Fibroblast of villous mesenchyme (primary cell): ENCODE data around the gene PLXNA2. TPM values are rescaled to one million over a fixed set of nuclear protein-coding genes. Genes with fewer than 3 reads are reported as not detected.

Source experiments
- DNase-seq: peaks from one replicate; pipeline ENCODE4 v3.0.0-alpha.2; 2010; ENCODE audit warnings: low read depth
- H3K4me3 ChIP-seq: 2 replicates; pipeline ENCODE4 v1.5.1; 2011; ENCODE audit warnings: low read depth, mild to moderate bottlenecking, low read length
- total RNA-seq: library from RNA; depleted of rRNA; stranded (reverse); fragments of >200 nt; gene quantifications from 2 replicates; pipeline ENCODE4 v1.2.3, GENCODE V29; 2012
- TF ChIP-seq, protein P1 (sequence below): IDR thresholded peaks from 2 replicates; pipeline ENCODE4 v1.5.1; 2012; ENCODE audit warnings: low read depth, mild to moderate bottlenecking, low read length; ENCODE audit not compliant: insufficient read depth

PLXNA2 gene
- total RNA-seq, 1 donor, result 0.86 TPM

DNA sequence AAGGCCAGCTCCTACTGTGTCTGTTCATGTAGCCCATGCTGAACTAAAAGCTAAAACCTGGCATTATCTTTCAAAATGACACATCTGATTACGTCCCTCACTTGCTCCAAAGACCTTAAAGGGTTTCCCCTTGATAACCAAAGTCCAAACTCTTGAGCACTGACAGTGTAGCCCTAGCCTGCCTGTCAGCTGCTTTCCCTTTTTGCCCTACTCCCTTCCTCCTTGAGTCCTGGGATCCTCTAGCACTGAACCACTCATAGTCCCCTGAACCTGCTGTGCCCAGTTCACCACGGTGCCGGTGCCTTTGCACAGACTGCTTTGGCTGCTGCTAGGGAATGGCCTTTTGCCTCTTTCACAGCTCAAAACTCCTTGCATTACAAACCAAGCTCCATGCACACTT is 67.5 kb downstream of the PLXNA2 start:
- no peak overlapping the region for H3K4me3 ChIP-seq
- TF ChIP-seq, protein P1, sequence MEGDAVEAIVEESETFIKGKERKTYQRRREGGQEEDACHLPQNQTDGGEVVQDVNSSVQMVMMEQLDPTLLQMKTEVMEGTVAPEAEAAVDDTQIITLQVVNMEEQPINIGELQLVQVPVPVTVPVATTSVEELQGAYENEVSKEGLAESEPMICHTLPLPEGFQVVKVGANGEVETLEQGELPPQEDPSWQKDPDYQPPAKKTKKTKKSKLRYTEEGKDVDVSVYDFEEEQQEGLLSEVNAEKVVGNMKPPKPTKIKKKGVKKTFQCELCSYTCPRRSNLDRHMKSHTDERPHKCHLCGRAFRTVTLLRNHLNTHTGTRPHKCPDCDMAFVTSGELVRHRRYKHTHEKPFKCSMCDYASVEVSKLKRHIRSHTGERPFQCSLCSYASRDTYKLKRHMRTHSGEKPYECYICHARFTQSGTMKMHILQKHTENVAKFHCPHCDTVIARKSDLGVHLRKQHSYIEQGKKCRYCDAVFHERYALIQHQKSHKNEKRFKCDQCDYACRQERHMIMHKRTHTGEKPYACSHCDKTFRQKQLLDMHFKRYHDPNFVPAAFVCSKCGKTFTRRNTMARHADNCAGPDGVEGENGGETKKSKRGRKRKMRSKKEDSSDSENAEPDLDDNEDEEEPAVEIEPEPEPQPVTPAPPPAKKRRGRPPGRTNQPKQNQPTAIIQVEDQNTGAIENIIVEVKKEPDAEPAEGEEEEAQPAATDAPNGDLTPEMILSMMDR, result no peak

DNA sequence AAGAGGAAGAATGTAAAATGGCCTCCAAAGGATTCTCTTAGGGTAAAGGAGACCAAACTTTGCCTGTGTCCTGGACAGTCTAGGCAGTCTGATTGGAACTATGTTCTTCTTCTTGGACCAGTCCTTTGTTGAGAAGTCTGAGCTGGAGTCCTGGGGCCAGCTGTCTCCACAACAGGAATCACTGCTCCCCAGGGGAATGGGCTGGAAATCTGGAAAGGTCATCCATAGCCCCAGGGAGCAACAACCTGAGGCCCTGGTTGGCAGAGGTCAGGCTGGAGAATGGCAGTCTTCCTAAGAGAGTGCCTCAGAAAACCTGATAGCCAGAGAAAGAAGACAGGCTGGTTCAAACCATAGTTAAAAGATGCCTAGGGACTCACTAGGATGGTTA is 68.7 kb downstream of the PLXNA2 start:
- DNase-seq, result no peak
- TF ChIP-seq, protein P1, result no peak
- no peak overlapping the region for H3K4me3 ChIP-seq

More for the DNA sequence above, 67.5 kb downstream of the PLXNA2 start:
- no peak for DNase-seq

DNA sequence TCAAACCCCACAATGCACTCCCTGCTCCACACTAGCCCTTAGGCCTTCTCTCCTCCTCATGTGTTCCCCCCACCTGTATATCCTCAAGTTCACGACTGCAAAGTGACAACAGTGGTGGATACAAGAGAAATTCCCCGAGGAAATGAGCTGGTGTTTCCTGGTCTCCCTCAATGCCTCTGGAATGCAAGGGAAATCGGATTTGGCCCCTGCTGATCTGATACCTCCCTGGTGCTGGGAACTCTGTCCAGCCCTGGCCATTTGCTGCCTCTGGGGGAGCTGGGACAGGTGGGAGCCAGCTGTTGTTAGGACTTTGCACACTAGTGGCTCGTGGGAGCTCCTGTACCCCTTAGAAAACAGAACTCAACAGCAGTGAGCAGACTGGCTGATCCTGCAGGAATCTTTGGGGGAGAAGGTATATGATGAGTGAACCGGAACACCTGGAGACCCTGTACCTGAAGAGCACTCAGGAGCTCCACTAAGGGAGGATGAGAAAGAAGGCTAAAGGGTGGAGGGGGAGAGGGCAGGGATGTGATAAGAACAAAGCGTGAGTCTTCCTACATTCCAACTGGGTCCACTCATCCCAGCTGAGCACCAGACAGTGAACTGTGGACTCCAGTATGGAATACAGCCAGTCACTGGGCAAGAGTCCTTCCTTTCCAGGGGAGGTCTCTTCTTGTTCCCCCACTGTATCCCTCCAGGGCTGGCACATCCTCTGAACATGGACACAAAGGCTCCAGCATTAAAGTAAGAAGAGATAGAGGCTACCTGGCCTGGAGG is 69.3 kb downstream of the PLXNA2 start:
- DNase-seq, result no peak
- H3K4me3 ChIP-seq, result no peak overlapping the region
- TF ChIP-seq, protein P1, result no peak

DNA sequence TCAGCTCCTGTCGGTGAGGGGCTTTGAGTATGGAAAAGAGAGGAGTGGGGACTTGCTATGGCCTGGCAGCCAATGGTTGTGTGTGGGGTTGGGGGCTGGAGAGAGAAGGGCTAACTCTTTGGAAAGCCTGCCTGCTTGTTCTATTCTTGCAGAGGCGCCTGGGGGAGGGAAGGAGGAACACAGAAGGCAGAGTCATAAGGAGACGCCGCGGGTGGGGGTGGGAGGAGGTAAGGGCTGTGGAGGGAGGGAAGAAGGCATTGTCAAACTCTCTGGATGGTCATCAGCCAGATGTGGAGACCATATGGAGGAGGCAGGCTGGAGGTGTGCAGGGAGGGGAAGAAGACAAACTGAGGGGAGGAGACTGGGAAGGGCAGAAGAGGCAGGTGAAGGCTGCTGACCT is 70.0 kb downstream of the PLXNA2 start:
- no peak for DNase-seq
- TF ChIP-seq, protein P1, result no peak
- no peak overlapping the region for H3K4me3 ChIP-seq

DNA sequence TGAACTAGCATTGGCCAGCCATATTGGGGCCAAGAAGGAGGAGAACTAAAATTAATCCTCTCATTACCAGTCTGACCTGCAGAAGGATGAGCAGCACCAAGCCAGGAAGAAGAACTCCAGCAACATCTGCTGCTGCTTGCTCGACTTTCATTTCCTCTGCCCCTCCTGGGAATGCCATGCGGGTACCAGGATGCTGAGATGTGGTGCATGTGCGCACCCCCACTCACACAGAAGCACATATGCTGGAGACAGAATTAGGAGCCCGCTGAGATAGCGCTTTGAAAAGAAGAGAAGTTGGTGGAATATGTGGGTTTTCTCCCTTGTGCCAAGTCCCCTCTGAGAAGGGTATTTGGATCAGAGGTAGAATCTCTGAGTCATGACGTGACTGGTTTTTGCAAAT is 70.4 kb downstream of the PLXNA2 start:
- no peak for DNase-seq
- TF ChIP-seq, protein P1, result no peak

DNA sequence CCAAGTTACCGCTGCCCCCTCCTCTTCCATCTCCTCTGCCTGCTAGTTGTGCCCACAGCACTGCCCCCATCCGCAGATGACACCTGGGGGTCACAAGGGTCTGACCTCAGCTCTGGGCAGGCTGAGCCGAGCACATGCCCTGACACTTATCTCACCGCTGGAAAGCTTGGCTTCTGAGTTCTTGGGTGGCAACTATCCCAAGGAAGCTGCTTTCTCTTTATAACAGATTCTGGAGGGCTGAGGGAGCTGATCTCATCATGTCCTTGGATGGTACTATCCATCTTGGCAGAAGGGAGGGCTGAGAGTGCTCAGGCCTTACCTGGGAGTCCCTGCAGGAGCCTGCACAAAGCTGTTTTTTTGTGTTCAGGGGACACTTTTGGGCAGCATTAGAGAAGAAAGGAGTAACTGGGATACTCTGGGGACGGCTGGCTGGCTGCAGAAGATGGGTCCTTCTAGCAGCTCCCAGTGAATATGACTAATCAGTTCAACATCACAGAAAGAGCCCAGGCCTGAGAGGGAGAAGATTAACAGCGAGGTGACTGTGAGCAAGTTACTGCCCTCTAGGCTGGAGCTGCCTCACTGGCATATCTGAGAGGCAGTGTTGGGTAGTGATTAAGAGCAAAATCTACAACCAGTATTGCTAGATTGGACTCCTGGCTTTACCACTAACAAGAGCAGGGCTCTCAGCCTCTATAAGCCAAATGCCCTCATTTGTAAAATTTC is 71.6 kb downstream of the PLXNA2 start:
- TF ChIP-seq, protein P1, result no peak
- no peak overlapping the region for H3K4me3 ChIP-seq
- no peak for DNase-seq

More for the DNA sequence above, 70.4 kb downstream of the PLXNA2 start:
- H3K4me3 ChIP-seq, result no peak overlapping the region
